CD4-positive, CD25-positive, alpha-beta regulatory T cell (primary cell): ENCODE results near the gene COPS4. TPM values are rescaled to one million over a fixed set of nuclear protein-coding genes. Genes with fewer than 3 reads are reported as not detected.
"Not testable (repeated sequence)": the region's sequence is repeated elsewhere in the genome, so short reads cannot be mapped to it uniquely, and the experiment has no call there.

ENCODE experiments used
- ATAC-seq, 2 donors: fragments of 150-1000 bp; cut with Tn5 transposase; one replicate each; pipeline ENCODE4 v1.10.0; 2021; ENCODE audit warnings: low read depth in 2 of 2, moderate number of reproducible peaks in 2 of 2, moderate library complexity in 1 of 2
- DNase-seq, 3 donors: peaks; one replicate each; pipeline versions ENCODE4 v3.0.0 to v3.0.0-alpha.2; 2012 to 2022; ENCODE audit warnings: mixed read lengths in 1 of 3
- H3K27ac ChIP-seq: one replicate; pipeline ENCODE4 v1.7.0; 2013; ENCODE audit warnings: mild to moderate bottlenecking, low read length; ENCODE audit not compliant: insufficient read depth, poor library complexity, severe bottlenecking
- H3K27me3 ChIP-seq: one replicate; pipeline ENCODE4 v1.7.0; 2013; ENCODE audit warnings: low read length; ENCODE audit not compliant: control insufficient read depth, insufficient read depth
- H3K36me3 ChIP-seq: one replicate; pipeline ENCODE4 v1.7.0; 2013; ENCODE audit warnings: mild to moderate bottlenecking, low read length, moderate library complexity; ENCODE audit not compliant: control insufficient read depth, insufficient read depth
- H3K4me1 ChIP-seq: 2 replicates; pipeline ENCODE4 v1.7.0; 2013; ENCODE audit warnings: mild to moderate bottlenecking, low read length; ENCODE audit not compliant: insufficient read depth, control insufficient read depth, poor library complexity, severe bottlenecking
- H3K4me3 ChIP-seq: one replicate; pipeline ENCODE4 v1.7.0; 2013; ENCODE audit warnings: low read depth, mild to moderate bottlenecking, low read length, moderate library complexity
- H3K9me3 ChIP-seq, 2 experiments: 1 replicate in 1 of 2; 2 replicates in 1 of 2; pipeline ENCODE4 v1.7.0; 2013; ENCODE audit warnings: low read length in 2 of 2, mild to moderate bottlenecking in 1 of 2, moderate library complexity in 1 of 2; ENCODE audit not compliant: control insufficient read depth in 2 of 2
- H3K27ac Mint-ChIP-seq, 3 donors: one replicate each; pipeline ENCODE4 v1.8.0; 2020 to 2022; ENCODE audit warnings: mild to moderate bottlenecking in 3 of 3, mixed read lengths in 3 of 3, moderate library complexity in 2 of 3
- H3K27me3 Mint-ChIP-seq: one replicate; pipeline ENCODE4 v1.8.0; 2022; ENCODE audit warnings: mild to moderate bottlenecking, mixed read lengths
- H3K36me3 Mint-ChIP-seq: one replicate; pipeline ENCODE4 v1.8.0; 2020; ENCODE audit warnings: mixed read lengths
- H3K4me1 Mint-ChIP-seq, 4 donors: one replicate each; pipeline ENCODE4 v1.8.0; 2020 to 2022; ENCODE audit warnings: mixed read lengths in 4 of 4, mild to moderate bottlenecking in 1 of 4
- H3K4me3 Mint-ChIP-seq, 4 donors: one replicate each; pipeline ENCODE4 v1.8.0; 2020 to 2022; ENCODE audit warnings: mild to moderate bottlenecking in 4 of 4, mixed read lengths in 4 of 4, moderate library complexity in 3 of 4
- H3K9me3 Mint-ChIP-seq, 7 donors: one replicate each; pipeline ENCODE4 v1.8.0; 2020 to 2022; ENCODE audit warnings: mixed read lengths in 7 of 7, mild to moderate bottlenecking in 3 of 7, moderate library complexity in 2 of 7
- polyA plus RNA-seq, 4 donors: library from polyadenylated mRNA; unstranded; fragments of 300-500 nt; fragmentation: Illumina TruSeq; gene quantifications; one replicate each; pipeline ENCODE4 v1.2.3, GENCODE V29; 2021
- total RNA-seq: library from RNA; stranded (reverse); gene quantifications from one replicate; pipeline ENCODE4 v1.2.3, GENCODE V29; 2022

The COPS4 gene
- total and polyA plus RNA-seq, 5 donors from 2014 or later, result 25.3 to 76.8 (median 63.2) TPM

GRCh38 chr4:83003044-83003791 is 31.8 kb upstream of the COPS4 start:
- DNase-seq, H3K4me3 Mint-ChIP-seq, ATAC-seq, H3K4me1 ChIP-seq, H3K9me3 Mint-ChIP-seq, H3K4me3 ChIP-seq, H3K27ac Mint-ChIP-seq, H3K27ac ChIP-seq, H3K27me3 ChIP-seq, H3K27me3 Mint-ChIP-seq, H3K36me3 ChIP-seq, H3K9me3 ChIP-seq: not testable (repeated sequence)
- Mint-ChIP-seq H3K4me1 (peaks cover 22 to 48% (median 26%) of the 10 kb centered on the region in 4 donors), H3K36me3 (peaks cover 21% of the 10 kb centered on the region)

DNA sequence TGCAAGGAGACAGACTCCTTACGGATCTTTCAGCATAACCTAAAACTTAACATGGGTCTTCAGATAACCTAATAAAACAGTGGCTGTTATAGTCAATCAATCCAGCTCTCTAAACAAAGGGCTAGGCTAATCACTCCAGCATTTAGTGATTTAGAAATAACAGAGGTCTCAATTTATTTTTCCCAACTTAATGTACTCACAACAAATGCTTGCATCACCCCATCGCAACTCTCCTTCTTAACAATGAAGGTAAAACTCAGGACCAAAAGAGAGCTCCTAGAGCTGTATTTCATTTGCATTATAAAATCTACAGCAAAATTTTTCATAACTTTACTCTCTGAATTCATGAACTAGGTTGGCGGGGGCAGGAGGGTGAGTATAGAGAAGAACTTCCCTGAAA is 25.5 kb upstream of the COPS4 start:
- Histone ChIP-seq H3K9me3 (no peaks in the 10 kb centered on the region), H3K36me3 (no peaks in the 10 kb centered on the region), H3K4me3 (peak overlapping the region; percentile 96), H3K27me3 (no peaks in the 10 kb centered on the region), H3K27ac (peak overlapping the region; percentile 91), H3K4me1 (peaks cover 27% of the 10 kb centered on the region)
- ATAC-seq, result no peak
- H3K36me3 Mint-ChIP-seq, result peaks cover 6% of the 10 kb centered on the region
- H3K4me3 Mint-ChIP-seq, result peak overlapping the region; percentile 95 to 100 (median 96)
- no peaks in the 10 kb centered on the region for H3K9me3 Mint-ChIP-seq
- DNase-seq, result no peak
- peaks cover 11% of the 10 kb centered on the region for H3K27me3 Mint-ChIP-seq
- peaks cover 41 to 64% (median 55%) of the 10 kb centered on the region in 4 donors for H3K4me1 Mint-ChIP-seq
- peak overlapping the region; percentile 92 to 98 (median 97) for H3K27ac Mint-ChIP-seq

GRCh38 chr4:83010111-83010521 is 24.9 kb upstream of the COPS4 start:
- Histone ChIP-seq H3K4me3 (peak overlapping the region; percentile 96), H3K4me1 (peaks cover 27% of the 10 kb centered on the region), H3K36me3 (no peaks in the 10 kb centered on the region), H3K27ac (peak overlapping the region; percentile 91), H3K27me3 (no peaks in the 10 kb centered on the region), H3K9me3 (no peaks in the 10 kb centered on the region)
- ATAC-seq (no peak), DNase-seq (peak in 2 of 3 donors; percentile 25 to 37)
- no peaks in the 10 kb centered on the region for H3K9me3 Mint-ChIP-seq
- H3K4me1 Mint-ChIP-seq, result peaks cover 41 to 63% (median 55%) of the 10 kb centered on the region in 4 donors
- peaks cover 6% of the 10 kb centered on the region for H3K36me3 Mint-ChIP-seq
- peak overlapping the region; percentile 92 to 98 (median 97) for H3K27ac Mint-ChIP-seq
- H3K4me3 Mint-ChIP-seq, result peak overlapping the region; percentile 95 to 100 (median 96)
- H3K27me3 Mint-ChIP-seq, result peaks cover 15% of the 10 kb centered on the region

- peak; percentile 65 to 66 for ATAC-seq
- Histone ChIP-seq H3K4me3 (peak within 1 kb of the TSS; percentile 96), H3K36me3 (no peaks in the 10 kb centered on the region), H3K27ac (peak within 1 kb of the TSS; percentile 91), H3K27me3 (no peaks in the 10 kb centered on the region), H3K4me1 (peaks cover 27% of the 10 kb centered on the region), H3K9me3 (no peaks in the 10 kb centered on the region)
- Mint-ChIP-seq H3K36me3 (peaks cover 4% of the 10 kb centered on the region), H3K4me3 (peak within 1 kb of the TSS; percentile 95 to 100 (median 96)), H3K4me1 (peaks cover 39 to 61% (median 53%) of the 10 kb centered on the region in 4 donors), H3K9me3 (no peaks in the 10 kb centered on the region), H3K27ac (peak within 1 kb of the TSS; percentile 92 to 98 (median 97)), H3K27me3 (peaks cover 16% of the 10 kb centered on the region)
- peak; percentile 85 to 95 (median 88) for DNase-seq
Measured at GRCh38 chr4:83010522-83011318, 24.3 kb upstream of the COPS4 start, which contains the start of gene LIN54. TSS of gene LIN54 (minus strand) at chr4:83010823. CDS start at chr4:82984844, 25,979 bp downstream.

DNA sequence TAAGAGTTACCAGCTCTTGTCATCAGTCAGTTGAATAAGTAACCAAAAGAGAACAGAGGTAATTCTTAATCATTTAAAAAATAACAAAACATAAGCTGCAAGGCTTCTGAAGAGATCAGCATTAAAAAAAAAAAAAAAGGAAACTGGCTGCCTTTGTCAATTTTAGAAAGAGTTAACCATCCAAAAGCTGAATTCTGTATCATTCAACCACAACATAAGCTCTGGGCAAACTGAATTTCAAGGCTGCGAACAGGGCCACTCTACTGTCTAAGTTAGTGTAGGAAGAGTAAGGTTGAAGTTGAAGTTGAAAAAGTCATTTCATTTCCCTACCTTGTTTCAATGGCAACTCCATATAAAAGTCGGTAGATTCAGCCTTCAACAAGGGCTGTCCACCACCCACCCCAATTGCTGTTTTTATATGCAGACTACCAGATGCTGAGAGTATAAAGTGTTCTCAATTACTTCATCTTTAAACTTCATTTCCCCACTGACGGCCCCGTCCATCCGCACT is 23.2 kb upstream of the COPS4 start:
- Histone ChIP-seq H3K36me3 (no peaks in the 10 kb centered on the region), H3K9me3 (no peaks in the 10 kb centered on the region), H3K4me3 (peak overlapping the region; percentile 90), H3K27me3 (no peaks in the 10 kb centered on the region), H3K4me1 (peaks cover 27% of the 10 kb centered on the region), H3K27ac (peak overlapping the region; percentile 91)
- Mint-ChIP-seq H3K4me1 (peaks cover 35 to 55% (median 49%) of the 10 kb centered on the region in 4 donors), H3K36me3 (no peaks in the 10 kb centered on the region), H3K27me3 (peaks cover 16% of the 10 kb centered on the region), H3K27ac (peak overlapping the region; percentile 74 to 98 (median 92)), H3K9me3 (no peaks in the 10 kb centered on the region), H3K4me3 (peak overlapping the region; percentile 95 to 100 (median 96))
- ATAC-seq (no peak), DNase-seq (no peak)

GRCh38 chr4:83012200-83012686 is 22.7 kb upstream of the COPS4 start:
- H3K9me3 ChIP-seq, result no peaks in the 10 kb centered on the region
- H3K27me3 Mint-ChIP-seq, result peaks cover 16% of the 10 kb centered on the region
- H3K4me3 ChIP-seq, result peak overlapping the region; percentile 90
- peak overlapping the region in 2 of 3 donors; percentile 92 to 98 for H3K27ac Mint-ChIP-seq
- H3K36me3 ChIP-seq, result no peaks in the 10 kb centered on the region
- DNase-seq, result peak in 1 of 3 donors; percentile 36
- peaks cover 35 to 54% (median 49%) of the 10 kb centered on the region in 4 donors for H3K4me1 Mint-ChIP-seq
- no peaks in the 10 kb centered on the region for H3K36me3 Mint-ChIP-seq
- ATAC-seq, result no peak
- H3K4me3 Mint-ChIP-seq, result peak overlapping the region; percentile 95 to 100 (median 96)
- H3K9me3 Mint-ChIP-seq, result no peaks in the 10 kb centered on the region
- peaks cover 27% of the 10 kb centered on the region for H3K4me1 ChIP-seq
- H3K27me3 ChIP-seq, result no peaks in the 10 kb centered on the region
- H3K27ac ChIP-seq, result peak overlapping the region; percentile 91

- DNase-seq, result peak; percentile 95 to 98 (median 97)
- no peaks in the 10 kb centered on the region for H3K9me3 Mint-ChIP-seq
- peak overlapping the region; percentile 91 for H3K27ac ChIP-seq
- peaks cover 16% of the 10 kb centered on the region for H3K27me3 Mint-ChIP-seq
- H3K9me3 ChIP-seq, result no peaks in the 10 kb centered on the region
- H3K4me1 ChIP-seq, result peaks cover 27% of the 10 kb centered on the region
- H3K4me3 Mint-ChIP-seq, result peak overlapping the region; percentile 91 to 96 (median 94)
- H3K36me3 ChIP-seq, result no peaks in the 10 kb centered on the region
- ATAC-seq, result peak; percentile 87 to 91
- no peaks in the 10 kb centered on the region for H3K27me3 ChIP-seq
- H3K4me3 ChIP-seq, result peak overlapping the region; percentile 97
- H3K4me1 Mint-ChIP-seq, result peaks cover 31 to 47% (median 42%) of the 10 kb centered on the region in 4 donors
- peak overlapping the region; percentile 81 to 93 (median 92) for H3K27ac Mint-ChIP-seq
- no peaks in the 10 kb centered on the region for H3K36me3 Mint-ChIP-seq
Measured at GRCh38 chr4:83012687-83013419, 22.1 kb upstream of the COPS4 start.
